Mammary epithelial cell (primary cell): ENCODE measurements around the gene PSD2.

ENCODE experiments used
- CTCF ChIP-seq, 2 donors: IDR thresholded peaks in 1 of 2; conservative IDR thresholded peaks in 1 of 2; 2 replicates each; pipeline ENCODE4 v1.5.1; 2011 to 2012; ENCODE audit warnings: inconsistent platforms in 2 of 2, low read length in 2 of 2, mild to moderate bottlenecking in 2 of 2, control low read depth in 1 of 2, low read depth in 1 of 2; ENCODE audit not compliant: insufficient read depth in 1 of 2; ENCODE audit errors: extremely low read depth in 1 of 2
- EZH2 ChIP-seq: IDR thresholded peaks from 2 replicates; pipeline ENCODE4 v1.6.1; 2012; ENCODE audit warnings: low read length, inconsistent platforms, borderline replicate concordance

- TF ChIP-seq CTCF (conservative IDR thresholded peaks at IDR 0.05 in 1 of 2, IDR thresholded peaks at IDR 0.05 in 1 of 2; ENCODE audit: extremely low read depth in 1 of 2, insufficient read depth in 1 of 2, low read depth in 1 of 2, low read length in 2 of 2) (no peak), EZH2 (no peak)
These were observed 25.0 kb downstream of the PSD2 start for GRCh38 chr5:139820606-139821005.
